Measurements from ENCODE around the gene MCM3AP. TPM values are rescaled to one million over a fixed set of nuclear protein-coding genes. Genes with fewer than 3 reads are reported as not detected.

MCM3AP gene
- total and polyA plus RNA-seq, 7 donors, result 16.9 to 92.8 (median 48.9) TPM

GRCh38 chr21:46247699-46248421 lies 37.6 kb downstream of the MCM3AP start:
- DNase-seq, result no peak
- Histone ChIP-seq H3K27me3 (no peaks in the 10 kb centered on the region), H3K36me3 (peaks cover 42 to 97% (median 70%) of the 10 kb centered on the region in 4 donors), H3K27ac (no peak overlapping the region), H3K9me3 (no peaks in the 10 kb centered on the region), H3K4me1 (no peaks in the 10 kb centered on the region), H3K4me3 (no peak overlapping the region)
- TF ChIP-seq CTCF (IDR thresholded peaks at IDR 0.05), result no peak
- no peak for TF ChIP-seq POLR2AphosphoS5 (IDR thresholded peaks at IDR 0.05)
- TF ChIP-seq POLR2A (IDR thresholded peaks at IDR 0.05), result no peak
- no peak for TF ChIP-seq EP300 (IDR thresholded peaks at IDR 0.05)
- intact Hi-C loops (cut with DNase I), result no loop called here
- WGBS, 2 donors, result 90 to 96% methylated on average over 3 of the region's 3 CpGs

- 73 to 86% methylated on average over 6 of the region's 6 CpGs for WGBS, 2 donors
- TF ChIP-seq POLR2AphosphoS5 (IDR thresholded peaks at IDR 0.05) (no peak), CTCF (IDR thresholded peaks at IDR 0.05) (no peak), POLR2A (IDR thresholded peaks at IDR 0.05) (no peak), EP300 (IDR thresholded peaks at IDR 0.05) (no peak)
- intact Hi-C loops (cut with DNase I), result no loop called here
- Histone ChIP-seq H3K9me3 (no peaks in the 10 kb centered on the region), H3K27ac (no peak overlapping the region), H3K4me1 (peaks cover 0 to 2% (median 0%) of the 10 kb centered on the region in 4 donors), H3K36me3 (peaks cover 42 to 99% (median 67%) of the 10 kb centered on the region in 4 donors), H3K4me3 (no peak overlapping the region), H3K27me3 (no peaks in the 10 kb centered on the region)
- no peak for DNase-seq
These were observed 39.1 kb downstream of the MCM3AP start for GRCh38 chr21:46246345-46246744.

- Histone ChIP-seq H3K4me1 (peaks cover 0 to 9% (median 4%) of the 10 kb centered on the region in 4 donors), H3K4me3 (no peak overlapping the region), H3K36me3 (peaks cover 36 to 99% (median 68%) of the 10 kb centered on the region in 4 donors), H3K9me3 (no peaks in the 10 kb centered on the region), H3K27ac (no peak overlapping the region), H3K27me3 (no peaks in the 10 kb centered on the region)
- no peak for TF ChIP-seq POLR2AphosphoS5 (IDR thresholded peaks at IDR 0.05)
- no peak for TF ChIP-seq POLR2A (IDR thresholded peaks at IDR 0.05)
- TF ChIP-seq CTCF (IDR thresholded peaks at IDR 0.05), result no peak
- TF ChIP-seq EP300 (IDR thresholded peaks at IDR 0.05), result no peak
- 75 to 89% methylated on average over 3 of the region's 3 CpGs for WGBS, 2 donors
- intact Hi-C loops (cut with DNase I), result no loop called here
- no peak for DNase-seq
These were observed 40.0 kb downstream of the MCM3AP start for GRCh38 chr21:46245213-46245915.

GRCh38 chr21:46244602-46245001 lies 40.8 kb downstream of the MCM3AP start:
- peak; percentile 59 for DNase-seq
- Histone ChIP-seq H3K27ac (no peak overlapping the region), H3K4me1 (peaks cover 0 to 10% (median 4%) of the 10 kb centered on the region in 4 donors), H3K36me3 (peaks cover 33 to 99% (median 73%) of the 10 kb centered on the region in 4 donors), H3K27me3 (no peaks in the 10 kb centered on the region), H3K9me3 (no peaks in the 10 kb centered on the region), H3K4me3 (no peak overlapping the region)
- no peak for TF ChIP-seq POLR2AphosphoS5 (IDR thresholded peaks at IDR 0.05)
- no peak for TF ChIP-seq CTCF (IDR thresholded peaks at IDR 0.05)
- no peak for TF ChIP-seq EP300 (IDR thresholded peaks at IDR 0.05)
- intact Hi-C loops (cut with DNase I), result no loop called here
- WGBS, 2 donors, result 92 to 95% methylated on average over 8 of the region's 8 CpGs

All from sigmoid colon (tissue), 7 donors.